ENCODE measurements around the gene SIRT3.
"Not testable (repeated sequence)": the region's sequence is repeated elsewhere in the genome, so short reads cannot be mapped to it uniquely, and the experiment has no call there.

The SIRT3 gene

DNA sequence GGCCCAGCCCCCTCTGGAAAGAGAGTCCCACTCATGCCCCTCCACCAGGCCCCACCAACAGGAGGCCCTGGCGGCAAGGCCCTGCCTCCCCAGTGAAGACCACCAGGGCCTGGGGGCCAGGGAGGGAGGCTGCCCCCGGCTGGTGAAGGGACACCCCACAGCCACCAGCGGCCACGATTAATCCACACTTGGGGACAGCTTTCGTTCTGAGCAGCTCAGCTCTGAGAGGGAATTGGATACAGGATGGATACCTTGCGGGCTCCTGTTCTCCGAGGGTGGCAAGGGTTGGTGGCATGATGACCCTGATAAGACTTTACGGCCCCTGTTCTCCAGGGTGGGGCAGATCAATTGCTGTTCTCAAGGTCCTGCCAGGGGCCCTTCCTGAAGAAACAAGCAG lies 35.2 kb upstream of the SIRT3 start:
- no peak for DNase-seq (ENCODE audit: low read depth in 2 of 2, low spot score in 1 of 2)

DNA sequence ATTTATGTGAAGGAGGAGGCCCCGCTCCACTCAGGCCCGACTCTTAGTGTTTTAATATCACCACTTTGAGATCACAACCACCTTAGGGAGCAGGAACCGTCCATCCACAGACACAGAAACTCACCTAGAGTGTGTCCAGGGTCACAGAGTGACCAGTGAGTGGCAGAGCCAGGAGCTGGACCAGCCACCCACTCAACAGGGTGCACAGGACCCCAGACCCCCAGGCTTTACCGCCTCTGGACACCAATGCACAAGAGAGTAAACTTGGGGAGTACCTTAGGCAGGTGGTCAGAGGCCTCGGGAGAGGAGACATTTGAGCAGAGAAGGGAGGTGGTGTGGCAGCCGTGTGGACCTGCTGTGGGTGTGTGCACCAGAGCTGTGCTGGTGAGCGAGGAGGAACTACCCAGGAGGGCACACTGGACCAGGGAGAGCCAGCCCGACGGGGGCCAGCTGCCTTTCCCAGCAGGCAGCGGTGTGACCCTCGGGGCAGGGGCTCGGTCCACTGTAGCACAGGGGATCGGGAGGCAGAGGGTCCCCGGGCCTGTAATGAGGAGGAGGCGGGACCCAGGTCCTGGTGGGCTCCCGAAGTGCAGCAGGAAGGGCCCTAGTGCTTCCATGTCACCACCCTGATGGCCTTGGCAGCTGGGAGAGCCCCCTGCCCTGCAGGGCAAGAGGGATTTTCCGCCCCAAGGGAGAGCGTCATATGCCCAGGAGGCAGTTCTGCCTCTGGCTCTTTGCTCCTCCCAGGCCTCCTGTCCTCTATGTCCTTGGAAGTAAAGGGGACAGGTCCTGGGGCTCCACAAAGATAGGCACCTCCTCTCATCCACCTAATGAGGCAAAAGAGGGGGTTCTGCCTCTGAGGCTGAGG lies 34.5 kb upstream of the SIRT3 start:
- DNase-seq (ENCODE audit: low read depth in 2 of 2, low spot score in 1 of 2), result no peak

DNA sequence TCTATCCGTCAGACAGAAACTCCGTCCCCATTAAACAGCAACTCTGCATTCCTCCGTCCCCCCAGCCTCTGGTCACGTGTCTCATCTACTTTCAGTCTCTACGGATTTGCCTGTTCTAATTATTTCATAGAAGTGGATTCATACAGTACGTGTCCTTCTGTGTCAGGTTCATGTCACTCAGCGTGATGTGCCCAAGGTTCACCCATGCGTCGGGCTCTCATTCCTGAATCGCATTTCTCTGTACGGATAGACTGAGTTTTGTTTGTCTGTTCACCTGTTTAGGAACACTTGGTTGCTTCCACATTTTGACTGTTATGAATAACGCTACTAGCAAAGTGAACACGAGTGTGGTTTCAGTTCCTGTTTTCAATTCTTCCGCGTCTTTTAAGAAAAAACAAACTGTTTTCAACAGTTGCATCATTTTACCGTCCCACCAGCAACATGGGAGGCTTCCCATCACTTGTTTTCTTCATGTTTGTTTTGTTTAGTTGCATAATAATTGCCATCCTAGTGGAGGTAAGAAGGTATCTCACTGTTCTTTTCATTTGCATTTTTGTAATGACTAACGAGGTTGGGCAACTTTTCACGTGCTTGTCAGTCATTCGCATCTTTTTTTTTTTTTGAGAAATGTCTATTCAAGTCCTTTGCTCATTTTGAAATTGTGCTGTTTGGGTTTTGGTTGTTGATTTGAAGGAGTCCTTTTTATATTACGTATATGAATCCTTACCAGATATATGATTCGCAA lies 33.2 kb upstream of the SIRT3 start:
- no peak for DNase-seq (ENCODE audit: low read depth in 2 of 2, low spot score in 1 of 2)

DNA sequence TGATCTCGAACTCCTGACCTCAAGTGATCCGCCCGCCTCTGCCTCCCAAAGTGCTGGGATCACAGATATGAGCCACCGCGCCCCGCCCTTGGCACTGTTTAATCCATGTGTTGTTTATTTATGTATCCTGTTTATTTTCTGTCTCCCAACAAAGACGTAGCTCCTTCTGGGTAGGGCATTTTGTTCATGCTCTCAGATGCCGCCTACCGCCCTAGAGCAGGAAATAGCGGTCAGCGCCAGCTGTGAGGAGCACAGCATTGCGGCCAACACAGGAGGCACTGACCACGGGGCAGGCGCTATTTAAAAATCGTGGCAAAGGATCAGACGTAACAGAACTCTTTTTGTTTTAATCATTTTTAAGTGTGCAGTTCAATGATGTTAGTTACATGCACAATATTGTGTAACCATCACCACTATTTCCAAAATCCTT lies 32.6 kb upstream of the SIRT3 start:
- not testable (repeated sequence) for DNase-seq (ENCODE audit: low read depth in 2 of 2, low spot score in 1 of 2)

GRCh38 chr11:267491-267994 lies 31.4 kb upstream of the SIRT3 start:
- no peak for DNase-seq (ENCODE audit: low read depth in 2 of 2, low spot score in 1 of 2)

GRCh38 chr11:266676-267439 lies 30.7 kb upstream of the SIRT3 start:
- no peak for DNase-seq (ENCODE audit: low read depth in 2 of 2, low spot score in 1 of 2)

DNA sequence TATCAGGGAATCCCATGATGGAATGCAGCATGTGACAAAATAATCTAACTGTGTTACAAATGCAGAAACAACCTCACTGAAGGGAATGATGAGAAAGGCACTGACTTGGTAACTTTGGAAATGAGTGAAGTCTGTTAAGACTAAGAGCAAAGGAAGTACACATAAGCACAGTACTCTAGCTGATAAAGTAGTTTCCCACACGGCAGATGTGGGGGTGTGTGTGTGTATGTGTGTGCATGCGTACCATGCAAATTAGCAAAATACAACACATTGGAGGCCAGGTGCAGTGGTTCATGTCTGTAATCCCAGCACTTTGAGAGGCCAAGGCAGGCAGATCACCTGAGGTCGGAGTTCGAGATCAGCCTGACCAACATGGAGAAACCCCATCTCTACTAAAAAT lies 25.5 kb upstream of the SIRT3 start:
- DNase-seq (ENCODE audit: low read depth in 2 of 2, low spot score in 1 of 2), result no peak

- no peak for DNase-seq (ENCODE audit: low read depth in 2 of 2, low spot score in 1 of 2)
Measured at GRCh38 chr11:259413-259812, 23.3 kb upstream of the SIRT3 start.

DNA sequence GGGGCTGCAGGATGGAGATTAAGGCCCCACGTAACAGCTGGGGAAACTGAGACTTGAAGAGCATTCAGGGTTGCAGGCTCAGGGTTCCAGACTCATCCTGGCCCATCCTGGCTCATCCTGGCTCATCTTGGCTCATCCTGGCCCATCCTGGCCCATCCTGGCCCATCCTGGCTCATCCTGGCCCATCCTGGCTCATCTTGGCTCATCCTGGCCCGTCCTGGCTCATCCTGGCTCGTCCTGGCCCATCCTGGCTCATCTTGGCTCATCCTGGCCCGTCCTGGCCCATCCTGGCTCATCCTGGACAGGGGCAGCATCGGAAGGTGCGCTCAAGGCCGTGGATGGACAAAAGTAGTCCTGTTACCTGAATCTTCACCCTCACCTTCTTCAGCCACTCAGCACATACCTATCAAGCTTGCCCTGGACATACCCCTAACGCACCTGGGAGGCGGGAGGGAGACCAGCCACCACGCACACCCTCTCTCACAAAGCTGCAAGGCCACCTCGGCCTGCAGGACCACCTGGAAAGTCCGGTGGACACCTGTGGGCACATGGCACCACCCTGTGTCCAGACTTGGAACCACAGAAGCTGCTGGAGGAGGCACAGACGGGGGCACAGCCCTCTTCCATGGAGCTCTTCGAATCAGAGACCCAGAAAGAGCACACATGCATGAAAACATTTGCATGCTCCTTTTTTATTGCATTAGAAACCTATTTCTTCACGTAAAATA lies 21.8 kb upstream of the SIRT3 start:
- DNase-seq (ENCODE audit: low read depth in 2 of 2, low spot score in 1 of 2), result no peak

DNA sequence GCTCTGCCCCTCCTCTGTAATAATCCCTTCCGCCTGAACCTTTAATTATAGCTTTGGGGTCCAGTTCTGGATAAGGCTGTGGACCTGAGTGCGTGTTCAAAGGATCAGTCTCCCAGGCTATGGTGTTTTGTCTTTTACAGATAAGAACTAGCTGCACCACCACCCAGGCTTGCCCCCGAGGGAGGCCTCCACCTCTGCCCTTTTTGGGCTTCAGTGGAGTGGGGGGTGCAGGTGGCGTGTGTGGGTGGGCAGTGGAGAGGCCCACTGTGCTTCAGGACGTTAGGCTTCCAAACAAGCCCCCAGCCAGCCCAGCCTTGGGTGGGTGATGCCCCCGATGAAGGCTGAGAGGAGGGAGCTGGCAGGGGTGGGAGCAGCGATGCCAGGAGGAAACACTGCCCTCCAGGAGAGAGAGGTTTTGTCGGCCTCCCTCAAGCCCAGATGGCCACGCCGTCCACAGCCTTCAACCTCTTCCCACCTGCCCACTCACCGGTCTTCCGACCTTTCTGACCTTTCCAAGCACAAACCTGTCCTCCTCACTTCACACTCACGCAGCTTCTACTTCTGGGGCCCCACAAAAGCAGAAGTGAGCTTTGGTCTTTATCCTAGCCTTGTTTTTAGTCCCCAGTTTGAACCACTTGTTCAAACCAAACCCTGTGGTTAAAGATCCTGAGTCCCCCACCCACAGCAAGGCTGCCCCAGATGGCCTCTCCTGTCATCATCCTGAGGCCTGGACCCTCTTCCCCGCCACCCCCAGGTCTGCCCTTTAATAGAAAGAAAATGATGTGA lies 21.0 kb upstream of the SIRT3 start:
- DNase-seq (ENCODE audit: low read depth in 2 of 2, low spot score in 1 of 2), result no peak

DNA sequence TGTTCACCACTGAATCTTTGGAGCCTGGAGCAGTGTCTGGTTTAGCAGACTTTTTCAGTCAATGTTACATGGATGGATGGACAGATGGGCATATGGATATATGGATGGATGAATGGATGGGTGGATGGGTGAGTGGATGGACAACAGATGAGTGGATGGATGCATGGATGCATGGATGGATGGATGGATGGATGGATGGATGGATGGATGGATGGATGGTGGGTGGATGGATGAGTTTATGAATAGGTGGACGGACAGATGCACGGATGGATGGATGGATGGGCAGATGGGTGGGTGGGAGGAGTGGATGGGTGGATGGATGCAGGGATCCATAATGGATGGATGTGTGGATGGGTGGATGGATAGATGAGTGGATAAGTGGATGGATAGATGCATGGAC lies 19.7 kb upstream of the SIRT3 start:
- no peak for DNase-seq (ENCODE audit: low read depth in 2 of 2, low spot score in 1 of 2)

DNA sequence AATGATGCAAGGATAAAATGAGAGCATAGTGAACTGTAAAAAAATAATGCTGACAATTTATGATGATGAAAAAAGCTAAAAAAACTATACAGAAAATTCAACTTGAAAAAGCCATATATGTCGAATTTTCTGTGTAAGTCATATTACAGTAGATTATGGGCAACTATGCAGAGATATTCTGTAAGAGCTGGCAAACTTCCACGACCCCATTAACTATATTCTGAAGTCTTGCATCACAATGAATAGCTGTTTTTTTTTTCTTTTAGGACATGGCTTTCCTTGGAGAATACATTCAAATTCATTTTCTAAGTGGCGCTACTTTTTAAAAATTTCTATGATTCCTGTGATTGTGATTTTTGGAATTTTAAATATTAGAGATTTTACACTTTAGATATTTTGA lies 19.0 kb upstream of the SIRT3 start:
- DNase-seq (ENCODE audit: low read depth in 2 of 2, low spot score in 1 of 2), result no peak

- no peak for DNase-seq (ENCODE audit: low read depth in 2 of 2, low spot score in 1 of 2)
Measured at GRCh38 chr11:253886-254270, 17.7 kb upstream of the SIRT3 start.

- no peak for DNase-seq (ENCODE audit: low read depth in 2 of 2, low spot score in 1 of 2)
Measured at GRCh38 chr11:253160-253885, 17.2 kb upstream of the SIRT3 start.

- DNase-seq (ENCODE audit: low read depth in 2 of 2, low spot score in 1 of 2), result no peak
Measured at GRCh38 chr11:252666-253065, 16.5 kb upstream of the SIRT3 start.

DNA sequence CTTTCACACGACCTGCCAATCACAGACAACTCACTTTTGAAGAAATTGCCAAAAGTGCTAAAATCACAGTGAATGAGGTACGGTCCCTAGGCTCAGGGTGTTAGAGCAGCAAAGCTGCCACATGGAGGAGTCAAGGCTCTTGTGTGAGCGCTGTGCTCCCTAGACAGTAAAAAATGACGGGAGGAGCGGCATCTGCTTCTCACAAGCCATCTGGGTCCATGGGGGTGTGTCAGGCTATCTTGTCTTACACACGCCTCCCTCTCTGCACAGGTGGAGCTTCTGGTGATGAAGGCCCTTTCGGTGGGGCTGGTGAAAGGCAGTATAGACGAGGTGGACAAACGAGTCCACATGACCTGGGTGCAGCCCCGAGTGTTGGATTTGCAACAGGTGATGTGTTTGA lies 15.4 kb upstream of the SIRT3 start:
- DNase-seq (ENCODE audit: low read depth in 2 of 2, low spot score in 1 of 2), result no peak

DNA sequence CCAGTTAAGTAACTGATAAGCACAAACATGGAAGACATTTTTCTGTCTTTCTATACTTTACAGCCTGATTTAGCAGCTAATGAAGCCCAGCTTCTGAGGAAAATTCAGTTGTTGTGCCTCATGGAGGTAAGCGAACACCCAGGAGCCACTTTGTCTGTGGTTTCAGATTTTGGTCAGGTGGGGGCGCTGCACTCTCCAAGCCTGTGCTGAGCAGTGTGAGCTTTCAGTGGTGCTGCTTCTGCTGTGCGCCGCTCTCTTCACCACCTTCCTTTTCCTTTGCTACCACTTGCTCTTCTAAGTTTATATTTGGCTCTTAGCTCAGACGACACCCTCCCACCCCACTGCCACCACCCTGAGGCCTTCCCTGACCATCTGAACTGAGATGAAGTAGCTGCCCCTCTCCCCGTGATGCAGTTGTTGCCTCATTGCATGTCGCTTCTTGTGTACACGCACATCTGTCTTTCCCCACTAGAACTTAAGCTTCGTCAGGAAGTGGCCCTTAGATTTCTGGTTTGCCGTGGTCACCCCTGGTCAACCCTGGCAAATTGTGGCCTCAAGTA lies 14.7 kb upstream of the SIRT3 start:
- peak; percentile 64 for DNase-seq (ENCODE audit: low read depth in 2 of 2, low spot score in 1 of 2)

DNA sequence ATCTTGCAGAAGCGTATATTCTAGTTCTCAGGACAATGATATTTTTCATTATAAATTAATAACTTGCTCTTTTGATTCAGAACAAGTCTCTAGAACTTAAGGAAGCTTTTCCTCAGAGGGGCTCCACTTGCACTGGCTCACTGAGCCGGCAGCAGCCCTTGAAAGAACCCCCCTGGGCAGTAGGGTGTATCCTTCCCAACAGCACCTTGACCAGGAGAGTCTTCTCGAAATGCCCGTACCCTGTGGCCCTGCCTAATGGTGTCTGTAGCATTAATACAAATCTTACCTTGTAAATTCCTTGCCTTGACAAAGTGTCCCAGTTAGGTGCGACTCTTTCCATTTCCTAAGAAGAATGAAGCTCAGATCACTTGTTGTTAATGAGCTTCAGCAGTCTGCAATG lies 14.1 kb upstream of the SIRT3 start:
- no peak for DNase-seq (ENCODE audit: low read depth in 2 of 2, low spot score in 1 of 2)

GRCh38 chr11:249062-249461 lies 12.9 kb upstream of the SIRT3 start:
- no peak for DNase-seq (ENCODE audit: low read depth in 2 of 2, low spot score in 1 of 2)

Measured in stimulated activated CD8-positive, alpha-beta memory T cell treated with anti-CD3 and anti-CD28 coated beads, Interleukin-4, amount 100 ng/mL, for 4 hours (primary cell).